Measurements from ENCODE around the gene ATP11C. TPM values are rescaled to one million over a fixed set of nuclear protein-coding genes. Genes with fewer than 3 reads are reported as not detected.
A peak's percentile ranks its signal among the peaks of the same experiment; 100 is the strongest.

The ATP11C gene
- total RNA-seq, result 10 to 100 TPM; 13.8 to 27.5 (median 22.6) TPM
- 1 to 10 TPM; 4.5 to 7.5 TPM for polyA plus RNA-seq
- 66.9 reads per million, percentile 77 among the genes with 10 or more reads in this experiment for total RNA-seq

DNA sequence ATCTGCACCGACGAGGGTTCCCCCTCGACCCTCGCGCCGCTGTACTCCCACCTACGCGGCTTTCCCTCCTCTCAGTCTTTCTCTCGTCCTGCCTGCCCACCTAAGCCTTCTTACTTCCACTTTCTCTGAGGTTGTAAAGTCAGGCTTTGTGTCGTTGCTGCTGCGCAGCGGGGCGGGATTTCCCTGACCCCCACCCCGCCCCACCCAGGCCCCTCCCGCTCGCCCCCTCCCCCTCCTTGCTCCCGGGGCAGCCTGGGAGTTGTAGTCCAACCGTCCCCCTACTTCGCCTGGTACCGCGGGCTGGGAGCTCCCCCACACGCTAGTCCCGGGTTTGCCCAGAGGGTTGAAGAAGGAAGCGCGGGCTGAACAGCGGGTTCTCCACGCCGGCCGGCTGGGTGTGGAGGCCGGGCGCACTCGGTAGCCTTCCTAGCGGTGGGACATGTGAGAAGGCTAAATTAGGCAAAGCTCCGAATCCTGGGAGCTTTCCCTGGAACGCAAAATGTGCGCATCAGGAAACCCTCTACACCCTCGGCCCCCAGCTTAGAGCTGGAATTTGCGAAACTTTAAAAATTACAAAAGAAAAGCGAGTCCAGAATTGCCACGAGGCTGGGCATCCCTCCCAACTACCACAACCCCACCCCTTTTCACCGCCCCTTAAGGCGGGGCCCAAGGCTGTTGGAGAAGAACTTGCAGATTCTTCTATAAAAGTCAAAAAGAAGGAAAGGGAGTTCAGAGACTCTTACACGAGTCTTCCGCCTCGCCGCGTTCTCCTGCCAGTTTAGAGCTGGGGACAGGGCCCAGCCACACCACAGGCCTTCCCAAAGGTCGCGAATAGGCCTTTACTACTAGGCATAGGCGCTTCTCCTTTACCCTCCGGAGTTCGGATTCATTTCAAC is at the start of gene ATP11C:
Gene ATP11C, minus strand, starts transcription at position 153 of the 896 bp plus-strand sequence. CDS start 1,011 bp downstream, outside the sequence.
- H3K4me3 ChIP-seq (ENCODE audit: low read length), result peak within 1 kb of the TSS; percentile 75
- Mint-ChIP-seq H3K9me3 (peaks cover 0 to 5% (median 0%) of the 10 kb centered on the region in 11 donors), H3K27me3 (no peaks in the 10 kb centered on the region), H3K4me1 (peaks cover 0 to 35% (median 27%) of the 10 kb centered on the region in 7 donors), H3K27ac (peak within 1 kb of the TSS; percentile 93 to 99 (median 97)), H3K36me3 (peaks cover 0 to 3% (median 0%) of the 10 kb centered on the region in 5 donors), H3K4me3 (peak within 1 kb of the TSS; percentile 86 to 99 (median 94))
- no peaks in the 10 kb centered on the region for H3K27me3 ChIP-seq (ENCODE audit: control insufficient read depth in 2 of 2, insufficient read depth in 2 of 2, low read length in 2 of 2)
- peaks cover 0 to 4% (median 0%) of the 10 kb centered on the region in 3 experiments for H3K36me3 ChIP-seq (ENCODE audit: control insufficient read depth in 2 of 3, insufficient read depth in 3 of 3, low read length in 3 of 3)
- H3K4me1 ChIP-seq (ENCODE audit: control insufficient read depth in 2 of 2, insufficient read depth in 2 of 2, low read length in 2 of 2), result peaks cover 0 to 8% of the 10 kb centered on the region in 2 donors
- peak; percentile 55 to 81 (median 78) for DNase-seq
- ATAC-seq, result peak; percentile 92
- intact Hi-C loops (cut with micrococcal nuclease), result loop anchor here (2.0 to 10.0 kb wide), 4 partner anchors 116 to 378 kb away; no protein-coding TSS in a partner anchor
- H3K27ac ChIP-seq (ENCODE audit: low read depth, low read length), result peak within 1 kb of the TSS; percentile 97
- ChIA-PET POLR2A (interaction anchor here (1.3 kb wide), 1 partner anchor 31 kb away, joined by 4 read pairs; no protein-coding TSS in a partner anchor), CTCF (no interaction called here)
- no peaks in the 10 kb centered on the region for H3K9me3 ChIP-seq (ENCODE audit: control insufficient read depth in 2 of 3, low read length in 3 of 3)

DNA sequence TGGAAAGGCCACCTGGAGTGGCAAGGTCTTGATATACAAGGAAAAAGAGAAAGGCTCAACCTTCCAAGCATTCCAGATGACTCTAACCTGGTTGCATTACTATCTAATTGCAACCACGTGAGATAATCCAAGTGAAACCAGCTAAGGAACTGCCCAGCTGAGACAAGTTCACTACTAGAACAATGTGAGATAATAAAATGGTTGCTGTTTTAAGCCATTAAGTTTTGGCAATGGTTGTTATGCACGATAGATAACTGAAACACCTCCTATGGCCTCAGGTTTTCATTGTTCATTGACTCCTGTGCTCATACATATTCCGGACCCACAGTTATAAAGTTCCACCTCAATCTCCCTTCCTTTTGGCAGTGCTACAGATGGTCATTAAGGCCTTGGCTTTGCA is 41.6 kb upstream of the ATP11C start:
- H3K4me1 ChIP-seq (ENCODE audit: control insufficient read depth in 2 of 2, insufficient read depth in 2 of 2, low read length in 2 of 2), result no peaks in the 10 kb centered on the region
- no peaks in the 10 kb centered on the region for H3K36me3 Mint-ChIP-seq
- H3K9me3 ChIP-seq (ENCODE audit: control insufficient read depth in 2 of 3, low read length in 3 of 3), result no peaks in the 10 kb centered on the region
- H3K4me3 Mint-ChIP-seq, result no peak overlapping the region
- ChIA-PET CTCF (no interaction called here), POLR2A (no interaction called here)
- DNase-seq (no peak), ATAC-seq (no peak)
- no peak overlapping the region for H3K4me3 ChIP-seq (ENCODE audit: low read length)
- no peaks in the 10 kb centered on the region for H3K27me3 ChIP-seq (ENCODE audit: control insufficient read depth in 2 of 2, insufficient read depth in 2 of 2, low read length in 2 of 2)
- H3K4me1 Mint-ChIP-seq, result peaks cover 0 to 1% (median 0%) of the 10 kb centered on the region in 7 donors
- no peak overlapping the region for H3K27ac ChIP-seq (ENCODE audit: low read depth, low read length)
- H3K36me3 ChIP-seq (ENCODE audit: control insufficient read depth in 2 of 3, insufficient read depth in 3 of 3, low read length in 3 of 3), result no peaks in the 10 kb centered on the region
- no peak overlapping the region for H3K27ac Mint-ChIP-seq
- H3K9me3 Mint-ChIP-seq, result peaks cover 0 to 6% (median 0%) of the 10 kb centered on the region in 11 donors
- peaks cover 9 to 16% (median 13%) of the 10 kb centered on the region in 5 donors for H3K27me3 Mint-ChIP-seq
- intact Hi-C loops (cut with micrococcal nuclease), result no loop called here

DNA sequence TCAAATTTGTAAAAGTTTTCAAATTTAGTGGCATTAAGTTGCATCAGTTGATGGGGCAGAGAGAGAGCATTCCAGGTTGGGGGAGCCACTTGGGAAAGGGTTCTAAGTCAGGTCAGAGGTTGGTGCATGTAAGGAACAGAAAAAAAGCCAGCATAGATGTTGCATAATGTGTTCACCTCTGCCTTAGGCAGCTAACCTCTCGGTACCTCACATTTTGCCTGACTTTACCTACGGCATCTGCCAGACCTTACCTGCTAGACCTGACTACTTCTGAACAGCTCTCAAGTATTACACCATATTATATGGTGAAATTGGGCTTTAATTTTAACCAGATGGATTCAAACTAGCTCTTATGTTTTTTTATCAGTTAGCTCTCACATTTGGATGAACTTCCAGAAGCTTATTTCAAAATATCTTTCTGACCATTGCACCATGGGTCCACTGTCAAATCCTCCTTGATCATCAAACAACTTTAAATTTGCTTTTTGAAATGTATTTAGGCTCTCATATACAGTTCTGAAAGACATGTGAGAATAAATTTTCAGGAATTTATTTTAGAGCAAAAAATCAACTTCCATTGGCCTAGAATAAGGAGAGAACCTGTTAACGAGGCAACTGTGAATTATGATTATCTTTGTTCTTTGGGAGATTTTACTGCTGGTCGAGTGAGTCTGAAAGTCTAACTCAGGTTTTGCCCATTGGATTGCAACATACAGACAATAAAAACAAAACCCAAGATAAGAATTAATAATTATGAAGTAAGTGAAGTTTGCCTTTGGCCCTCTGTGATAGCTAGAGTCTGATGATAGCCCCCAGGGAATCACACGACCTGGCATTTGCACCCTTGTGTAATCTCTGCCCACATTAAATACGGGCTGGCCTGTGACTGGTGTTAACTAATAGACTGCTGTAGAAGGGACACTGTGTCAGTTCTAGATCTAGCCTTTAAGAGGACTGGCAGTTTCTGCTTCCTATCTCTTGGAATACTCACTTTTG is 40.1 kb upstream of the ATP11C start:
- no peak overlapping the region for H3K4me3 ChIP-seq (ENCODE audit: low read length)
- no peaks in the 10 kb centered on the region for H3K36me3 ChIP-seq (ENCODE audit: control insufficient read depth in 2 of 3, insufficient read depth in 3 of 3, low read length in 3 of 3)
- Mint-ChIP-seq H3K27ac (no peak overlapping the region), H3K9me3 (peaks cover 0 to 6% (median 0%) of the 10 kb centered on the region in 11 donors), H3K36me3 (no peaks in the 10 kb centered on the region), H3K4me1 (peaks cover 0 to 1% (median 0%) of the 10 kb centered on the region in 7 donors), H3K27me3 (peaks cover 9 to 19% (median 13%) of the 10 kb centered on the region in 5 donors), H3K4me3 (no peak overlapping the region)
- DNase-seq (no peak), ATAC-seq (no peak)
- no peaks in the 10 kb centered on the region for H3K4me1 ChIP-seq (ENCODE audit: control insufficient read depth in 2 of 2, insufficient read depth in 2 of 2, low read length in 2 of 2)
- ChIA-PET CTCF (no interaction called here), POLR2A (no interaction called here)
- intact Hi-C loops (cut with micrococcal nuclease), result no loop called here
- H3K9me3 ChIP-seq (ENCODE audit: control insufficient read depth in 2 of 3, low read length in 3 of 3), result no peaks in the 10 kb centered on the region
- H3K27me3 ChIP-seq (ENCODE audit: control insufficient read depth in 2 of 2, insufficient read depth in 2 of 2, low read length in 2 of 2), result no peaks in the 10 kb centered on the region
- no peak overlapping the region for H3K27ac ChIP-seq (ENCODE audit: low read depth, low read length)

DNA sequence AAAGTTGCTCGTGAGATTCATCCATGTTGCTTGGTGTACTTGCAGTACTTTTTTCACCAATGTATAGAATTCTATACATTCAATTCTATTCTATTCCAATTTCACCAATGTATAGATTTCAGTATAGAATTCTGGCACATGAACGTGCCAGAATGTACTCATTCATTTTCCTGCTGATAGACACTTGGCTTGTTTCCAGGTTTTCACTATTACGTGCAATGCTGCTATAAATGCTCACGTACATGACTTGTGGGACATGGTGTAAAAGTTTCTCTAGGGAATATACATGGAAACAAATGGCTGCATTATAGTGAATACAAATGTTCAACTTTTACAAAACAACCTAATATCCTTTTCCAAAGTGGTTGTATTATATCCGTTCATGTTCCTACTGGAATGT is 39.3 kb upstream of the ATP11C start:
- peaks cover 9 to 22% (median 13%) of the 10 kb centered on the region in 5 donors for H3K27me3 Mint-ChIP-seq
- Histone ChIP-seq H3K27me3 (ENCODE audit: control insufficient read depth in 2 of 2, insufficient read depth in 2 of 2, low read length in 2 of 2) (no peaks in the 10 kb centered on the region), H3K4me3 (ENCODE audit: low read length) (no peak overlapping the region), H3K9me3 (ENCODE audit: control insufficient read depth in 2 of 3, low read length in 3 of 3) (no peaks in the 10 kb centered on the region), H3K27ac (ENCODE audit: low read depth, low read length) (no peak overlapping the region), H3K36me3 (ENCODE audit: control insufficient read depth in 2 of 3, insufficient read depth in 3 of 3, low read length in 3 of 3) (no peaks in the 10 kb centered on the region), H3K4me1 (ENCODE audit: control insufficient read depth in 2 of 2, insufficient read depth in 2 of 2, low read length in 2 of 2) (no peaks in the 10 kb centered on the region)
- ChIA-PET POLR2A (no interaction called here), CTCF (no interaction called here)
- H3K9me3 Mint-ChIP-seq, result peaks cover 0 to 6% (median 0%) of the 10 kb centered on the region in 11 donors
- no peak for DNase-seq
- intact Hi-C loops (cut with micrococcal nuclease), result no loop called here
- H3K36me3 Mint-ChIP-seq, result no peaks in the 10 kb centered on the region
- H3K27ac Mint-ChIP-seq, result no peak overlapping the region
- peaks cover 0 to 1% (median 0%) of the 10 kb centered on the region in 7 donors for H3K4me1 Mint-ChIP-seq
- H3K4me3 Mint-ChIP-seq, result no peak overlapping the region
- no peak for ATAC-seq

DNA sequence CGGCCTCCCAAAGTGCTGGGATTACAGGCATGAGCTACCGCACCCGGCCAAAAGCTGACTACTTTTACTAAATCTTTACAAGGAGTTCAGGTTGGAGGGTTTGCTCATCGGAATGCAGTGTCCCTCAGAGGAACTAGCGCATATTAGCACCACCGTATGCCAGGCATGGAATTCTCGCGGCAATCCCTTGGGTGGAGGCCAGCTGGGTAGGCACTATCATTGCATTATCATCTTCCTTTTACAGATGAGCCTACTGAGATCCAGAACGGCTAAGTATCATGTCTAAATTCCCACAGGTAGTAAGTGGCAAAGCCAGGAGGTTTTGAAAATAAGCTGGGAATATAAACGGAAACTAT is 38.5 kb upstream of the ATP11C start:
- Histone ChIP-seq H3K27me3 (ENCODE audit: control insufficient read depth in 2 of 2, insufficient read depth in 2 of 2, low read length in 2 of 2) (no peaks in the 10 kb centered on the region), H3K36me3 (ENCODE audit: control insufficient read depth in 2 of 3, insufficient read depth in 3 of 3, low read length in 3 of 3) (no peaks in the 10 kb centered on the region), H3K9me3 (ENCODE audit: control insufficient read depth in 2 of 3, low read length in 3 of 3) (no peaks in the 10 kb centered on the region), H3K27ac (ENCODE audit: low read depth, low read length) (no peak overlapping the region), H3K4me1 (ENCODE audit: control insufficient read depth in 2 of 2, insufficient read depth in 2 of 2, low read length in 2 of 2) (no peaks in the 10 kb centered on the region), H3K4me3 (ENCODE audit: low read length) (no peak overlapping the region)
- ATAC-seq, result no peak
- Mint-ChIP-seq H3K36me3 (no peaks in the 10 kb centered on the region), H3K9me3 (peaks cover 0 to 4% (median 0%) of the 10 kb centered on the region in 11 donors), H3K27ac (no peak overlapping the region), H3K4me1 (peaks cover 0 to 1% (median 0%) of the 10 kb centered on the region in 7 donors), H3K27me3 (peaks cover 9 to 22% (median 13%) of the 10 kb centered on the region in 5 donors), H3K4me3 (no peak overlapping the region)
- CTCF ChIA-PET, result interaction anchor here (0.6 kb wide), 1 partner anchor 108 kb away, joined by 3 read pairs; no protein-coding TSS in a partner anchor
- intact Hi-C loops (cut with micrococcal nuclease), result no loop called here
- DNase-seq, result no peak
- POLR2A ChIA-PET, result no interaction called here

DNA sequence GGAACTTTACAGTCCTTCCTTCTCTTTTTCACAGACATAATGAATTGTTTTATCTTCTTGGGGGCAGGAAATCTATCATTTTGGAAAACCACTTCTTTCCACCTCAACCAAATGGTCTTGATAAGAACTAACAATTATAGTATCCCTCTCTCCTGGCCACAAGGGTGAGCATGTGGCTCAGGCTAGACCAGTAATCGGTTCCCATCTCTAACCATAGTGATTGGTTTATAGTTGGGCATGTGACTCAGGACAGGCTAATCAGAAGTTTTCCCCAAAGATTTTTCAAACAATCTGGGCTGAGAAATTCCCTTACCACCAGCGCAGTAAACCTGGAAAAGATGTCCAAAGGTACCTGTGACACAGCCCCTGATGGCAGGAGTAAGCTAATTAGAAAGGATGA is 36.4 kb upstream of the ATP11C start:
- Histone ChIP-seq H3K36me3 (ENCODE audit: control insufficient read depth in 2 of 3, insufficient read depth in 3 of 3, low read length in 3 of 3) (no peaks in the 10 kb centered on the region), H3K9me3 (ENCODE audit: control insufficient read depth in 2 of 3, low read length in 3 of 3) (no peaks in the 10 kb centered on the region), H3K27ac (ENCODE audit: low read depth, low read length) (no peak overlapping the region), H3K4me3 (ENCODE audit: low read length) (no peak overlapping the region), H3K4me1 (ENCODE audit: control insufficient read depth in 2 of 2, insufficient read depth in 2 of 2, low read length in 2 of 2) (no peaks in the 10 kb centered on the region), H3K27me3 (ENCODE audit: control insufficient read depth in 2 of 2, insufficient read depth in 2 of 2, low read length in 2 of 2) (no peaks in the 10 kb centered on the region)
- H3K27ac Mint-ChIP-seq, result no peak overlapping the region
- intact Hi-C loops (cut with micrococcal nuclease), result no loop called here
- no peaks in the 10 kb centered on the region for H3K36me3 Mint-ChIP-seq
- ChIA-PET POLR2A (no interaction called here), CTCF (no interaction called here)
- no peak overlapping the region for H3K4me3 Mint-ChIP-seq
- H3K27me3 Mint-ChIP-seq, result peaks cover 7 to 22% (median 11%) of the 10 kb centered on the region in 5 donors
- no peak for DNase-seq
- H3K9me3 Mint-ChIP-seq, result peaks cover 0 to under 1% (median 0%) of the 10 kb centered on the region in 11 donors
- no peak for ATAC-seq
- H3K4me1 Mint-ChIP-seq, result no peaks in the 10 kb centered on the region

All from naive thymus-derived CD4-positive, alpha-beta T cell (primary cell).